Coronary artery (tissue), 2 donors: ENCODE results near the gene SUZ12.
"Not testable (repeated sequence)": the region's sequence is repeated elsewhere in the genome, so short reads cannot be mapped to it uniquely, and the experiment has no call there.

Experiments
- DNase-seq: peaks from one replicate; pipeline ENCODE4 v3.0.0-alpha.2; 2017; ENCODE audit warnings: low spot score
- H3K27ac ChIP-seq, 2 donors: fragments of 200-600 bp; sonication (generic); one replicate each; pipeline ENCODE4 v1.5.1; 2016 to 2019
- H3K4me3 ChIP-seq: fragments of 200-600 bp; sonication (generic); 2 replicates; pipeline ENCODE4 v1.5.1; 2016; ENCODE audit warnings: mild to moderate bottlenecking, moderate library complexity
- CTCF ChIP-seq: fragments of 200-600 bp; sonication (generic); IDR thresholded peaks from one replicate; pipeline ENCODE4 v1.5.1; 2019; ENCODE audit warnings: antibody characterized with exemption

The SUZ12 gene

GRCh38 chr17:32016231-32016630, 79.4 kb downstream of the SUZ12 start:
- Histone ChIP-seq H3K4me3 (no peak overlapping the region), H3K27ac (no peak overlapping the region)
- no peak for DNase-seq
- no peak for TF ChIP-seq CTCF

GRCh38 chr17:32019228-32019627, 82.4 kb downstream of the SUZ12 start:
- no peak for DNase-seq
- no peak for TF ChIP-seq CTCF
- no peak overlapping the region for H3K27ac ChIP-seq
- no peak overlapping the region for H3K4me3 ChIP-seq

GRCh38 chr17:32020943-32021614, 84.3 kb downstream of the SUZ12 start:
- no peak for TF ChIP-seq CTCF
- H3K4me3 ChIP-seq, result no peak overlapping the region
- H3K27ac ChIP-seq, result no peak overlapping the region
- DNase-seq, result no peak

- TF ChIP-seq CTCF, result no peak
- no peak overlapping the region for H3K4me3 ChIP-seq
- H3K27ac ChIP-seq, result no peak overlapping the region
- DNase-seq, result no peak
Observed at GRCh38 chr17:32021615-32021955, 84.8 kb downstream of the SUZ12 start.

- not testable (repeated sequence) for H3K4me3 ChIP-seq, H3K27ac ChIP-seq, DNase-seq
Observed at GRCh38 chr17:32022554-32022953, 85.7 kb downstream of the SUZ12 start.

GRCh38 chr17:32027271-32027670, 90.5 kb downstream of the SUZ12 start:
- not testable (repeated sequence) for H3K27ac ChIP-seq, H3K4me3 ChIP-seq, DNase-seq

GRCh38 chr17:32033223-32033622, 96.4 kb downstream of the SUZ12 start:
- Histone ChIP-seq H3K4me3 (no peak overlapping the region), H3K27ac (no peak overlapping the region)
- DNase-seq, result no peak
- TF ChIP-seq CTCF, result no peak

- not testable (repeated sequence) for H3K4me3 ChIP-seq, H3K27ac ChIP-seq, DNase-seq
Observed at GRCh38 chr17:32033812-32034211, 97.0 kb downstream of the SUZ12 start.

- H3K27ac ChIP-seq, DNase-seq, H3K4me3 ChIP-seq: not testable (repeated sequence)
Observed at GRCh38 chr17:32040246-32040645, 103.4 kb downstream of the SUZ12 start.

- not testable (repeated sequence) for H3K4me3 ChIP-seq, H3K27ac ChIP-seq, DNase-seq
Observed at GRCh38 chr17:32041306-32041875, 104.6 kb downstream of the SUZ12 start.

GRCh38 chr17:32042266-32042665, 105.5 kb downstream of the SUZ12 start:
- DNase-seq, H3K4me3 ChIP-seq, H3K27ac ChIP-seq: not testable (repeated sequence)

- not testable (repeated sequence) for H3K4me3 ChIP-seq, DNase-seq, H3K27ac ChIP-seq
Observed at GRCh38 chr17:32045611-32046010, 108.8 kb downstream of the SUZ12 start.

- H3K27ac ChIP-seq, H3K4me3 ChIP-seq, DNase-seq: not testable (repeated sequence)
Observed at GRCh38 chr17:32047663-32048062, 110.9 kb downstream of the SUZ12 start.
